Transverse colon (tissue), 4 donors: ENCODE data around the gene DNHD1. TPM values are rescaled to one million over a fixed set of nuclear protein-coding genes. Genes with fewer than 3 reads are reported as not detected.

Experiments used
- DNase-seq: peaks from one replicate; pipeline ENCODE4 v3.0.0-alpha.2; 2019
- H3K27ac ChIP-seq, 4 donors: fragments of 200-600 bp; sonication (generic); 2 replicates each; pipeline ENCODE4 v1.5.1; 2016 to 2018; ENCODE audit warnings: inconsistent platforms in 4 of 4
- H3K27me3 ChIP-seq: fragments of 200-600 bp; sonication (generic); 2 replicates; pipeline ENCODE4 v1.5.1; 2017; ENCODE audit warnings: inconsistent platforms
- H3K36me3 ChIP-seq, 4 donors: fragments of 200-600 bp; sonication (generic); 2 replicates each; pipeline ENCODE4 v1.5.1; 2017 to 2019; ENCODE audit warnings: inconsistent platforms in 4 of 4
- H3K4me1 ChIP-seq, 4 donors: fragments of 200-600 bp; sonication (generic); 2 replicates each; pipeline ENCODE4 v1.5.1; 2017 to 2020; ENCODE audit warnings: inconsistent platforms in 4 of 4
- H3K4me3 ChIP-seq, 4 donors: fragments of 200-600 bp; sonication (generic); 1 replicate in 1 of 4; 2 replicates in 3 of 4; pipeline versions ENCODE4 v1.5.1 to v1.6.1; 2017 to 2019; ENCODE audit warnings: inconsistent platforms in 4 of 4
- H3K9me3 ChIP-seq, 2 donors: fragments of 200-600 bp; sonication (generic); 2 replicates each; pipeline ENCODE4 v1.5.1; 2017 to 2019; ENCODE audit warnings: inconsistent platforms in 2 of 2
- EP300 ChIP-seq: sonication (generic); formaldehyde crosslinking; IDR thresholded peaks from one replicate; pipeline ENCODE4 v1.6.1; 2017; ENCODE audit warnings: antibody characterized with exemption, low read depth
- POLR2A ChIP-seq: fragments of 450-650 bp; IDR thresholded peaks from one replicate; pipeline ENCODE4 v1.6.1; 2016; ENCODE audit warnings: antibody characterized with exemption, mild to moderate bottlenecking, moderate library complexity
- POLR2AphosphoS5 ChIP-seq, 3 donors: sonication (generic); formaldehyde crosslinking; IDR thresholded peaks; one replicate each; pipeline ENCODE4 v1.6.1; 2016; ENCODE audit warnings: antibody characterized with exemption in 3 of 3
- whole genome bisulfite sequencing, 2 donors: methylation state at CpG; one replicate each; pipeline ENCODE4 v1.1.5; 2018; ENCODE audit warnings: low coverage in 1 of 2; 5-methylcytosine and 5-hydroxymethylcytosine counted together
- in situ Hi-C, 4 donors: fragments of 200-750 bp; cut with MboI; loops; one replicate each; pipeline versions ENCODE4 v1.15.0 to v1.15.1; 2017; ENCODE audit warnings: low sequenced_read_pairs in 3 of 4, low pct_ligation_motif_present in 1 of 4, low pct_unique_long_range_greater_than_20kb in 1 of 4
- intact Hi-C: fragments of 100-400 bp; cut with DNase I; formaldehyde crosslinking; loops from one replicate; pipeline ENCODE4 v1.15.1; 2023; ENCODE audit warnings: low total_unique reads
- total RNA-seq, 4 donors: library from RNA; depleted of rRNA; stranded (reverse); fragments of >200 nt; gene quantifications; one replicate each; pipeline ENCODE4 v1.1.0, GENCODE V29; 2016
- TF ChIP-seq, protein P1 (sequence below), 5 experiments: fragments of 200-600 bp in 3 of 5; fragments of 450-650 bp in 2 of 5; sonication (generic) in 3 of 5; IDR thresholded peaks; 1 replicate in 2 of 5; 2 replicates in 3 of 5; pipeline ENCODE4 v1.5.1; 2016 to 2017; ENCODE audit warnings: antibody characterized with exemption in 5 of 5, inconsistent platforms in 3 of 5, mild to moderate bottlenecking in 2 of 5, moderate library complexity in 1 of 5

DNHD1 gene
- total RNA-seq, 4 donors from 2014 or later, result 19.3 to 57.5 (median 34.0) TPM

DNA sequence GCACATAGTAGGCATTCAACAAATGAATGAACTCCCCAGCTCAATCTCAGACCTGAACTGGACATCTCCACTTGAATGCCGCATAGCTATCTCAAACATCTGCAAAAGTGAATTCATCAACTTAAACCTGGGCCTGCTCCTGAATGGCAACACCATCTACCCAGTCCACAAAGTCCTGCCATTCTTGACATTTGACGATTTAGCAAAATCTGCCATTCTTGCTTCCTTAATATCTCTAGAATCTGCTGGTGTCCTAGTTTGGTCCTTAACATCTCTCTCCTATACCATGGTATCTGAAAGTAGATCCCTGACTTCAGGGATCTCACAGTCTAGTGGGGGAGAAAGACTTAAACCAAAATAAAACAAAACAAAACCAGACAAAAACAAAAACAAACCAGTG lies 43.9 kb upstream of the DNHD1 start:
- no peak for DNase-seq
- intact Hi-C loops (no loop called here), in situ Hi-C loops (no loop called here)
- TF ChIP-seq EP300 (no peak), POLR2A (no peak), POLR2AphosphoS5 (IDR thresholded peaks at IDR 0.05) (no peak)
- TF ChIP-seq, protein P1, sequence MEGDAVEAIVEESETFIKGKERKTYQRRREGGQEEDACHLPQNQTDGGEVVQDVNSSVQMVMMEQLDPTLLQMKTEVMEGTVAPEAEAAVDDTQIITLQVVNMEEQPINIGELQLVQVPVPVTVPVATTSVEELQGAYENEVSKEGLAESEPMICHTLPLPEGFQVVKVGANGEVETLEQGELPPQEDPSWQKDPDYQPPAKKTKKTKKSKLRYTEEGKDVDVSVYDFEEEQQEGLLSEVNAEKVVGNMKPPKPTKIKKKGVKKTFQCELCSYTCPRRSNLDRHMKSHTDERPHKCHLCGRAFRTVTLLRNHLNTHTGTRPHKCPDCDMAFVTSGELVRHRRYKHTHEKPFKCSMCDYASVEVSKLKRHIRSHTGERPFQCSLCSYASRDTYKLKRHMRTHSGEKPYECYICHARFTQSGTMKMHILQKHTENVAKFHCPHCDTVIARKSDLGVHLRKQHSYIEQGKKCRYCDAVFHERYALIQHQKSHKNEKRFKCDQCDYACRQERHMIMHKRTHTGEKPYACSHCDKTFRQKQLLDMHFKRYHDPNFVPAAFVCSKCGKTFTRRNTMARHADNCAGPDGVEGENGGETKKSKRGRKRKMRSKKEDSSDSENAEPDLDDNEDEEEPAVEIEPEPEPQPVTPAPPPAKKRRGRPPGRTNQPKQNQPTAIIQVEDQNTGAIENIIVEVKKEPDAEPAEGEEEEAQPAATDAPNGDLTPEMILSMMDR (IDR thresholded peaks at IDR 0.05), result no peak
- Histone ChIP-seq H3K27me3 (no peaks in the 10 kb centered on the region), H3K36me3 (peaks cover 0 to 41% (median 15%) of the 10 kb centered on the region in 4 donors), H3K9me3 (no peaks in the 10 kb centered on the region), H3K27ac (no peak overlapping the region), H3K4me3 (no peak overlapping the region), H3K4me1 (no peaks in the 10 kb centered on the region)
- WGBS, 2 donors, result 80 to 98% methylated on average over 1 to 2 of the region's 2 CpGs

DNA sequence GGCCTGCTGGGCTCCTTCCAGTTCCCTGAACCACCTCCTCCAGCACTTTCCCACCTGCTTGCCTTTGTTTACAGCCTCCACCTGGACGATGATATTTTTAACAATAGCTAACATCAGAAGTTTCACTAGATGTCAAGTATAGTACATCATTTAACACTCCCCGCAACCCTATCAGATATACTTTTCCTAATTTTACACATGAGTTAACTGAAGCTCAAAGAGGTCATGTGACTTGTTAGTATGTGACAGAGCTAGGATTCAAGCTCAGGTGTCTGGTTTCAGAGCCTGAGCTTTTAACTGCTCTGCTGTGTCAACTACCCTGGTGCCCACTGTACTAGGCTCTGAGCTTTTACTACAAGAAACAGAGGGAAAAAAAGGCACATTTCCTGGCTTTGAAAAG lies 42.0 kb upstream of the DNHD1 start:
- in situ Hi-C loops (no loop called here), intact Hi-C loops (no loop called here)
- Histone ChIP-seq H3K36me3 (peaks cover 0 to 38% (median 11%) of the 10 kb centered on the region in 4 donors), H3K27ac (no peak overlapping the region), H3K4me1 (no peaks in the 10 kb centered on the region), H3K27me3 (no peaks in the 10 kb centered on the region), H3K9me3 (no peaks in the 10 kb centered on the region), H3K4me3 (no peak overlapping the region)
- DNase-seq, result no peak
- 20 to 65% methylated on average over 1 to 2 of the region's 2 CpGs for WGBS, 2 donors
- TF ChIP-seq POLR2AphosphoS5 (IDR thresholded peaks at IDR 0.05), result no peak
- TF ChIP-seq EP300, result no peak
- TF ChIP-seq POLR2A, result no peak
- TF ChIP-seq, protein P1 (IDR thresholded peaks at IDR 0.05), result no peak

DNA sequence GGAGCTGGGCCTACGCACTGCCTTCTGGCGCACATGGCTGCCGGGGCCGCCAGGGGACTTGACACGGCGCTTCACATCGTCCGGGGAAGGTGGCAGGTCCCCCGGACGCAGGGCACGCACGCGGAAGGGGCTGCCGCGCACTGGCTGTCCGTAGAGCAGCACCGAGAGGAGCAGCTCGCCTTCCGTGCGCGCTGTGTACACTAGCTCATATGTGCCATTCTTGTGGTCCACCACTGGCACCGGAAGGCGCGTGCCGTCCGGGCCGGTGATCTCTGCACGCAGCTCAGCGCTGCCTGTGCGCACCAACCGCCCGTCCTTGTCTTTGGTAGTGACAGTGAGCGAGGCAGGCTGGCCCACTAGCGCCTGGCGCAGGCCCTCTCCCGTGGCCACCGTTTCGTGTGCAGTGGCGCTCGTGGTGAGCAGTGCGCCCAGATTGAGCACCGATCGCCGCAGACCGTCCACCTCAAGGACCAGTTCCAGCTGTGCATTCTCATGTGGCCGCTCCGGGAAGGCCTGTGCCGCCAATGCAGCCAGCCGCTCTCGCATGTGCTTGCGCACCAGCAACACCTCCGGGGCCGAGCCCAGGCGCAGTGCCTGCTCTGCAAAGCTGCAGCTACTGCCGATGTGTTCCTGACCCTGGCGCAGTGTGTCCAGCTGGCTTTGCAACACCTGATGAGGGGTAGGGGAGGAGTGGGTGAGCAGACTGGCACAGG lies 40.6 kb upstream of the DNHD1 start:
- H3K36me3 ChIP-seq, result peaks cover 0 to 25% (median 7%) of the 10 kb centered on the region in 4 donors
- in situ Hi-C loops (no loop called here), intact Hi-C loops (no loop called here)
- no peaks in the 10 kb centered on the region for H3K4me1 ChIP-seq
- H3K4me3 ChIP-seq, result no peak overlapping the region
- DNase-seq, result no peak
- TF ChIP-seq EP300, result no peak
- TF ChIP-seq, protein P1 (IDR thresholded peaks at IDR 0.05), result no peak
- TF ChIP-seq POLR2A, result no peak
- TF ChIP-seq POLR2AphosphoS5 (IDR thresholded peaks at IDR 0.05), result no peak
- H3K9me3 ChIP-seq, result no peaks in the 10 kb centered on the region
- no peaks in the 10 kb centered on the region for H3K27me3 ChIP-seq
- no peak overlapping the region for H3K27ac ChIP-seq
- 96% methylated on average over 53 of the region's 56 CpGs; no CpG with 5 or more reads in 1 of the 2 donors for WGBS, 2 donors

DNA sequence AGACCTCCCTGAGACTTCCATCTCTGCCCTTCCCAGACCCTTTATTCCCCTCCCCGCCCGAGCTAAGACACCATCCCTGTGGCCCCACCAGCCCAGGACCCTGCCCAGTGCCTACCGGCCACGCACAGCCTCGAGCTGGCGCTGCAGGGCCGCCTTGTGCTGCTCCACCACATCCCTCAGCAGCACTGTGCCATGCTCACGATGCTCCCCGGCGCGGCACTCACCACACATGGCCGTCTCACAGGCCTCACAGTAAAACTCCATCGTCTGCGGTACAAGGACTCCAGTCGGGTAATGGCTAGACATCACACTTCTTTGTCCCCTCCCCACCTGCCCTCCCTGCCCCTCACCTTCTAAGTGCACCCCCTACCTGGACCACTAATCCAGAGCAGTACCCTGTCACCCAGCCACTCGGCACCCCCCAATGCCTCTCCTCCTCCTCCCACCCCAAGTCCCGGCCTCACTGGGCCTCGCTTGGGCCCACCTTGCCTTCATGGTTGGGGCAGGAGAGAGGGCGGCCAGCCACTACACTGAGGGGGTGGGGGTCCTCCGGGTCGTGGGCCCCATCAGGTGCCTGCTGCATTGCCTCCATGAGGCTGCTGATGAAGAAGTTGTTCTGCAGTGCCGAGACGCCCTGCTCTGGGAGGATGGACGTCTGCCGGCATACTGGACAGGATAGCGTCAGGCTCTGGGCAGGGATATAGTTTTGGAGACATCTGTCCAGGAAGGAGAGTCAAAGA lies 39.3 kb upstream of the DNHD1 start:
- in situ Hi-C loops (no loop called here), intact Hi-C loops (no loop called here)
- Histone ChIP-seq H3K27ac (no peak overlapping the region), H3K9me3 (no peaks in the 10 kb centered on the region), H3K4me3 (no peak overlapping the region), H3K36me3 (peaks cover 0 to 21% (median 7%) of the 10 kb centered on the region in 4 donors), H3K4me1 (no peaks in the 10 kb centered on the region), H3K27me3 (no peaks in the 10 kb centered on the region)
- 94% methylated on average over 26 of the region's 26 CpGs; no CpG with 5 or more reads in 1 of the 2 donors for WGBS, 2 donors
- TF ChIP-seq EP300, result no peak
- no peak for TF ChIP-seq POLR2AphosphoS5 (IDR thresholded peaks at IDR 0.05)
- TF ChIP-seq, protein P1 (IDR thresholded peaks at IDR 0.05), result no peak
- TF ChIP-seq POLR2A, result no peak
- no peak for DNase-seq
